H54 (cell line): ENCODE results near the gene PJVK.
A peak's percentile ranks its signal among the peaks of the same experiment; 100 is the strongest.
"Not testable (repeated sequence)": the region's sequence is repeated elsewhere in the genome, so short reads cannot be mapped to it uniquely, and the experiment has no call there.

Experiments
- DNase-seq: peaks from one replicate; pipeline ENCODE4 v3.0.0; 2011; ENCODE audit warnings: low spot score, mixed read lengths; ENCODE audit not compliant: insufficient read length
- FAIRE-seq: peaks from 3 replicates; lab custom pipeline; 2011; peaks lifted over from hg19 to GRCh38; lab: Jason Lieb, UNC
- POLR2A ChIP-seq: IDR thresholded peaks from 2 replicates; pipeline ENCODE4 v1.6.1; 2011; ENCODE audit warnings: low read depth, mild to moderate bottlenecking, low read length

PJVK gene

DNA sequence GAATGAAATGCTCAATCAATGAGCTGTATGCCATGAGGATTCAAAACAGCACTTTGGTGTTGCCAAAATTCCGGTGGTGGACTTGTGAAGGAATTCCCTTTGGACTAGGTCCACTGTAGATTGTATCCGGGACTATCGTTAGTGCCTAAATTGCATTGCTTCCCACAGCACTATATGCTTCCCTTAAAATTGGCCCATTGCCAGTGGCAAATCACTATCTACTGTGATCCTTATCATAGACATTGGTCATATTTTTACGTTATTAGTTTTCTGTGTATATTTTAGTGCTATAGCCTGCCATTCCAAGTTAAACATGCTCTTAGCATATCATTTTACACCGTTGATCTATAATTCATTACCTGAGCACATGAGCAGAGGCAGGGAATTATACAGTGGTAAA is 1.7 kb downstream of the PJVK start:
- TF ChIP-seq POLR2A = no peak
- DNase-seq = no peak
- no peak for FAIRE-seq

DNA sequence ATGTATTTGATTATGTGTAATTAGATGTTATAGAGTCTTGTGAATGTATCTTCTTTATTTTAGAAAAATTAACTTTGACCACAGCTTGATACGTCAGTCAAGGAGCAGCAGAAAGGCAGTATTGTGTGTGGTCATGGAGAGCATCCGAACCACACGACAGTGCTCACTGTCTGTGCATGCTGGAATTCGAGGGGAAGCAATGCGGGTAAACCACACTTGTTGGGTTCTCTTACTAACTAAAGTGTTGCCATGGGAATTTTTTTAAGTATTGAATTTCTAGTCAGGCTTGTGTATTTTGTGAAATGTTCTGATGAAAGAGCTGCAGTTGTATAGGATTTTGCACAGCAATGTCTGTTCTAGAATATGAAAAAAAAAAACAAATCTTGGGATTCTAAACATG is 4.8 kb downstream of the PJVK start:
- FAIRE-seq (no peak), DNase-seq (no peak)
- TF ChIP-seq POLR2A = no peak

DNA sequence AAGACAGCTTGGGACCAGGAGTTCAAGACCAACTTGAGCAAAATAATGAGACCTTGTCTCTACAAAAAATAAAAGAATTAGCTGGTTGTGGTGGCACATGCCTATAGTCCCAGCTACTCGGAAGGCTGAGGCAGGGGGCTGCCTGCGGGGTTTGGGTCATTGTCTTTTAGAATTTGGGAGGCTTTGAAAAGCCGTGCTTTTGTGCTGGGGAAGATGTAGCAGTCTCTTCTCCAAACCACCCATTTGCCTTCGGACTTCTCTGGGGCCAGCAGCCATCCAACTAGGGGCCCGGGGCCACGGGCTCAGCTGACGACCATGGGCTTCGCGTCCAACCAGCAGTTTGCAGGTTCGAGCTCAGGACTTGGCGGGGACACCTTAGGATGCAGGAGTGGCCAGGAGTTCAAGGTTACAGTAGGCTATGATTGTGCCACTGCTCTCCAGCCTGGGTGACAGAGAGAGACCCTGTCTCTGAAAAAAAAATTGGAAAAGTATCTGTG is 6.3 kb downstream of the PJVK start:
- FAIRE-seq (no peak), DNase-seq (no peak)
- no peak for TF ChIP-seq POLR2A

DNA sequence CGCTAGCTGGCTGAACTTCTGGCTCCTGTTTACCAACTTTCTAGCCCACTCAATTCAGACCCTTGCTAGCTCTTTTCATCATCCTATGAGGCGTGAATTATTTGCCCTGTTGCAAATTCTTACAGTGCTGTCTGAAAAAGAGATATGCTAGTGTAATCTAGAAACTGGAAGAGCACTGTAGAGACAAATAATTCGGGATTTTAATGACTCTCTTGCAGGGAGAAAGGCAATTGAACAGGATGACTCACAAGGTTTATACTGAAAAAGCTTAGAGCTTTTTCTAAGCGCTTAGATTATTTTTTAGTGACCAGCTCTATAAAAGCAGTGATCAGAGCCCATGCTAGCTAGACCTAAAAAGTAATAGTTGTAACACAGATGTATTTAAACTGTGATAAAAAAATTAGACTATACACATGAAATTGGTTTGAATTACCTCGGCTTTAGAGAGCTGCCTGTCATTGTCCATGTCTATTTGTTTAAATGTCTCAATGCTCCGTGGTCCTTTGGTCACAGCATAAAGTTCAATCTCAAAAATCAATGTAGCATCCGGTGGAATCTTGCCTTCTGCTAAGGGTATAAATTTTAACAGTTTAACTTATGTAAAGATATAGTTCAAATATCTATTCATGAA is 18.2 kb downstream of the PJVK start:
- FAIRE-seq (no peak), DNase-seq (no peak)
- TF ChIP-seq POLR2A = no peak

DNA sequence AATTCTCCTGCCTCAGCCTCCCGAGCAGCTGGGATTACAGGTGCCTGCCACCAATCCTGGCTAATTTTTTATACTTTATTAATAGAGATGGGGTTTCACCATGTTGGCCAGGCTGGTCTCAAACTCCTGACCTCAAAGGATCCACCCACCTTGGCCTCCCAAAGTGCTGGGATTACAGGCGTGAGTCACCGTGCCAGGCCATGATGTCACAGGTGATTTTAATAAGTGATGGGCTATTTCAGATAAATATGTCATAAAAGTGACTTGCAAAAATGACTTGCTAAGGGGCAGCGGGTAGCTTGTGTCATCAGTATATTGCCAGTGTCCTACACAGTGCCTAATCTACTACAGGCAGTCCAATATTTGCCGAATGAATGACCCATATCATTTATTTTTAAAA is 20.1 kb downstream of the PJVK start:
- DNase-seq, FAIRE-seq: not testable (repeated sequence)

DNA sequence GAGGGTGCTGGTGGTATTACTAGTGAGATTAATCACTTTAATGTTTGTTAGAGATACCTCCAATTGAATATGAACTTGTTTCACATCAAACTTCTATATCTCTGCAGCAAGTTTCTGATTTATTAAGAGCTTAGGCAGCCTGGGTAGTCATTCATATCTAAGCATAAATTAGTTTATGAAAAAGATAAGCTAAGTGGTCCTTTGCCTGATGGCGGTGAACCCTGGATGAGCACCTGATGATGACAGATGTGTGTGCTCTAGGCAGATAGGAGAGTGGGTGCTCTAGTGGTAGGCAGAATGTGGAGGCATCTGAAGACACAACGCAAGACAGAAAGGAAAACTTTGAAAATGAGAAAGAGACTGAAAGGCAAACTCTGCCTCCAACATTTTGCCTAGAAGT is 22.2 kb downstream of the PJVK start:
- FAIRE-seq = no peak
- TF ChIP-seq POLR2A = no peak
- no peak for DNase-seq

DNA sequence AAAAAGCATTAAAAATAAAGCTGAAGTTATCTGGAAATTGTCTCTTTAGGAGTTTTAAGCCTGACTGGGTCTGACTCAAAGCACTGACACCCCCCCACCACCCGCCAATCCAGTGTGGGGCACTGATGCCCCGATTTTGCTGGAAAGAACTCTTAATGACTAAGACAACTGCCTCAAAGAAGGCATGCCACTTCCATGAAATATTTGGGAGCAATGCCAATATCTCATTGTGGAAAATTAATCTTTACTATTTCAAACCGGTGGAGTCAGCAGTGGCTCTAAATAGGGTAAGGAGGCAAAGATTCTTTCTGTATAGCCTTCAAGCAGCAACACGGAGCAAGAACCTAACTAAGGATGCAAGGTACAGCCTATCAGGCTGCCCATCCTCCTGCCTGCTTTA is 22.8 kb downstream of the PJVK start:
- TF ChIP-seq POLR2A = no peak
- FAIRE-seq (peak; percentile 20), DNase-seq (no peak)

DNA sequence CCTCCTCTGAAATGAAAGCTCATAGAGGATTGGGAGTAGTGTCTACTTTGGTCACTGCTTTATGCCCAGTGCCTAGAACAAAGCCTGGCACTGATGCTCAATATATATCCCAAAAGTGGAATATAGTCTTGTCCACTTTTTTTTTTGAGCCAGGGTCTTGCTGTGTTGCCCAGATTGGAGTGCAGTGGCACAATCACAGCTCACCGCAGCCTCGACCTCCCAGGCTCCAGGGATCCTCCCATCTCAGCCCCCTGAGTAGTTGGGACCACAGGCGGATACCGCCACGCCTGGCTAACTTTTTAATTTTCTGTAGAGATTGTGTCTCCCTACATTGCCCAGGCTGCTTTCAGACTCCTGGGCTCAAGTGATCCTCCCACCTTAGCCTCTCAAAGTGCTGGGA is 23.4 kb downstream of the PJVK start:
- FAIRE-seq = no peak
- no peak for DNase-seq

DNA sequence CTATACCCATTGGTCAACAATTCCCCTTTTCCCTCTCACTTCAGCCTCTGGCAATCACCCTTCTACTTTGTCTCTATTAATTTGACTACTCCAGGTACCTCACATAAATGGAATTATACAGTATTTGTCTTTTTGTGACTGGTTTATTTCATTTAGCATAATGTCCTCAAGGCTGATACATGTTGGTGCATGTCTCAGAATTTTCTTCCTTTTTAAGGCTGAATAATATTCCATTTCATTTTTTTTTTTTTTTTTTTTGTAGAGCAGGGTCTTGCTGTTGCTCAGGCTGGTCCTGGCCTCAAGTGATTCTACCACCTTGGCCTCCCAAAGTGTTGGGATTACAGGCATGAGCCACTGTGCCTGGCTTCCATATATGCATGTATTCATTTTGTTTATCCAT is 25.3 kb downstream of the PJVK start:
- DNase-seq (no peak), FAIRE-seq (no peak)
- TF ChIP-seq POLR2A = no peak

More for the DNA sequence above, 23.4 kb downstream of the PJVK start:
- TF ChIP-seq POLR2A = no peak

DNA sequence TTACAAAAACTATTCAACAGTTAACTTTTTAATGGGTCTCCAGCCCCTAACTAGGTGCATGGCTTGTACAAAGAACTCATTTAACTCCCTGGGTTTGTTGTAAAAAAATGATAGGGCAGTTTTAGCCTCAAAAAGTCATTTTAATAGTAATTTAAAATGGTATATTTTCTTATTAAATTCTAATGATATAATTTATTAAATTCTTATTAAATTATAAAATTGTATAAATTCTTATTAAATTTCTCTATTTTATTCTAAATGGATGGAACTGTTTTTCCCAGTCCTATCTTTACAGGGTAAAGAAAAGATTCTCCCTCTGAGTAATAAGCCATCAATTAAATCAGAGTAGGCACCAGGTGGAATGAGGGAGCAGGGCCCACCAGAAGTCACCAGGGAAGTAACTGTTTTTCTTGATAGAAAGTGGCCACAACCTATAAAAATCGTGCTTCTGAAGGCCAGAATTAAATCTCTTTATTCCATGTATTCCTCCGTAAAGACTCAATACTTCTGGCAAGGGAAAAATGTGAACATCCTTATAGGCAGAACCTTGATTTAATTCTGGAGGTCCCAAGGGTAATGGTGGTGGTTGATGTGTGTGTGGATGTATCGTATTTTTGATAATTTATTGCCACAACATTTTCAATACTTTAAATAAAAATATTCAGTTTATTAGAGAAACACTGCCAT is 26.4 kb downstream of the PJVK start:
- DNase-seq (no peak), FAIRE-seq (no peak)

DNA sequence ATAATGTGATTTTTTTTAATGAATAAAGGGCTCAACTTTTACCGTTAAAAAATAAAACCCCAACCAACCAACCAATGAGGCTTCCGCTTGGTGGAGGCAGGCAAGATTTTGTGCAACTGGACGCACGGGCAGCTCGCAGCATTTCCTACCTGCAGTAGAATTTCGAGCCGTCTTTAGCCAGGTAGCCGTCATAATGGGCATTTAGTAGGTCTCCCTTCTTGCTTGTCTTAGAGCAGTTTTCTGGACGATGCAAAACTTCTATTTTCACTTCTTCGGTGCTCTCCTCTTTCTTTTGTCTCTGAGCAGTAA is 26.9 kb downstream of the PJVK start:
- no peak for TF ChIP-seq POLR2A
- DNase-seq = no peak
- no peak for FAIRE-seq

More for the DNA sequence above, 26.4 kb downstream of the PJVK start:
- no peak for TF ChIP-seq POLR2A

DNA sequence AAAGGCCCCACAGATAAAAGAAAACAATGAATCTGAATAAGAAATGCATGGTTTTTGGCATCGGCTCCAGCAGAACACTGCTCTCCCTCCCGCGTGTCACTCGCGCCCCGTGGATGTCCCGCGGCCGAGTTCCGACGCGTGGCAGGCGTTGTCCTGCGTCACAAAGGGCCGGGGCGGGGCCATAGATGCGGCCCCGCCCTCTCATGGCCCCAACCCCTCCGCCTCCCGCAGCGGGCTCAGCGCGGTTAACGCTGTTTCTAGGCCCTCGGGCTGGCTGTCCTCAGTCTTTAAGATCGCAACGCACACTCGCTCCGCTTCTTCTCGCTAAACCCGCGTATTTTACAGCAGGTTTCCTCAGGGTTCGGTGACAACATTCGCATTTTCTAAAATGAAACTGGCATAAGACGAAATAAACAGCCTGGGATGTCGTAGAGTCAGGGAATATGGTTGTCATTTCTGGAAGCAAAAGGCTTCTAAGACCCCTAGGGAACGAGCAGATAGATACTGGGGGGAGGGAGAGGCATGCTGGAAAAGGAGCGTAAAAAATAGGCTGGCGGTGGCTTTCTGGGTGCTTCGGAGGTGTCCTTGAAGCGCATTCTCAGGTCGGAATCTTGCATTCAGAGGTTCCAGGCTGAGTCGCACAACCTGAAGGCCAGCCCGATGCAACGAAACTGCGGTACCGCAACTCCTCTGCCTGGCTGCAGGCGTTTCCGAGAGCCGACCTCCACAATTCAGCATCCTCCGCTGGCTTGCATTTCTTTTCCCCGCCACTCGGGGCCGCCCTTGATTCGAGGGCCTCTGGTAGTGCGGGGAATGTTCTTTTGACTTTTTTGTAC is 27.5 kb downstream of the PJVK start, which contains the start of gene FKBP7:
Gene FKBP7 (minus strand): TSS at position 162 of the 836 bp plus-strand sequence. CDS start 101 bp downstream, at position 61.
- FAIRE-seq (peak; percentile 71), DNase-seq (peak; percentile 52)
- TF ChIP-seq POLR2A = peak; percentile 65; the same call in 1 of the 2 replicates

DNA sequence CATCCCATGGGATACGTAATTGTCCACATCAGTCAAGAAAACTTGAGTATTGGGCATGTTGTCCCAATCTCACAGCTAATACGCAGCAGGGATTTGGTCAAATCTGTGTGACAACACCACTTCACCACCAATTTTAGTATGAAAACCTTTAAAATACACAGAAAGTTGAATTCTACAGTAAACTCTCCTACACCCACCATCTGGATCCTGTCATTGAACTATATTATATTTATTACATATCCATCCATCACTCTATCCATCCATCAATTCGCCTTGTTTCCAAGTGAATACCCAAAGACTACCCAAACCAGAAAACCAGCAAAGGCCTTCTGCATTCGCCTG is 28.1 kb downstream of the PJVK start:
- DNase-seq (no peak), FAIRE-seq (no peak)
- no peak for TF ChIP-seq POLR2A

DNA sequence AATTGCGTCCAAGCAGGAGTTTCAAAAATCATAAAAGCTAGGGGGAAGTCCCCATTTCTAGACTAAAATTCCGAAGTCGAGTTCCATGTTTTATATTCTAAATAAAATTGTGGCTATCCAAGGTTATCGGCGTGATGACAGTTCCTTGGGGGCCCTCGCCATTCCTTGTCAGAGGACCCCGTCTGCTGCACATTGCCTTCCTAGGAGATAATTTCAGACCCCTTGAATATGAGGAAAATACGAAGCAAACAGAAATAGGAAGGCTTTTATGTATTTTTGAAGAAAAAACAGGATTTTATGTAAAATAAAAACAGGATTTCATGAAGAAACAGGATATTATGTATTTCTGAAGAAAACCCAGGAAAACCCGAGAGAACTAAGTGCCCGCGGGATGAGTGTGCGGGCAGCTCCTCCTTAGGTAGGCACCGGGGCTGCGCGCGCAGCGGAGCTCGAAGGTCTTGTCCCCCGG is 28.6 kb downstream of the PJVK start:
- FAIRE-seq (no peak), DNase-seq (no peak)
- TF ChIP-seq POLR2A = no peak
